ENCODE data around the gene SIDT2.

GRCh38 chr11:117177534-117178209, 871 bp upstream of the SIDT2 start:
- TF ChIP-seq CTCF (IDR thresholded peaks at IDR 0.05; ENCODE audit: control extremely low read depth in 1 of 3, insufficient read depth in 1 of 3, low read depth in 1 of 3, low read length in 3 of 3) (no peak), EZH2 (IDR thresholded peaks at IDR 0.05; ENCODE audit: low read depth, low read length, severe bottlenecking) (no peak), ATF3 (IDR thresholded peaks at IDR 0.05; ENCODE audit: insufficient read depth, low read depth, low read length) (no peak)

Data from H1 (cell line).